Measurements from ENCODE around the gene PSD. TPM values are rescaled to one million over a fixed set of nuclear protein-coding genes. Genes with fewer than 3 reads are reported as not detected.

The PSD gene
- total and polyA plus RNA-seq, 2 donors (not counting 3 experiments of a cell fraction or from before 2014, with no cell fraction given), result 0.10 to 0.40 TPM

- H3K9me3 ChIP-seq (replicated peaks; ENCODE audit: control insufficient read depth, insufficient read depth, low read length), result no peaks in the 10 kb centered on the region
- TF ChIP-seq POLR2AphosphoS5 (IDR thresholded peaks at IDR 0.05; ENCODE audit: insufficient read depth, low read depth, low read length) (no peak), FOS (IDR thresholded peaks at IDR 0.05; ENCODE audit: borderline replicate concordance, insufficient read depth, low read length) (no peak), EZH2 (IDR thresholded peaks at IDR 0.05; ENCODE audit: borderline replicate concordance, low read depth, low read length, severe bottlenecking) (no peak), CTCF (IDR thresholded peaks at IDR 0.05; ENCODE audit: extremely low read depth in 1 of 2, insufficient read depth in 1 of 2, low read depth in 1 of 2, low read length in 2 of 2) (no peak), GATA2 (IDR thresholded peaks at IDR 0.05; ENCODE audit: insufficient read depth, insufficient read length, low read depth, low read length) (no peak)
- TF ChIP-seq, protein P1, sequence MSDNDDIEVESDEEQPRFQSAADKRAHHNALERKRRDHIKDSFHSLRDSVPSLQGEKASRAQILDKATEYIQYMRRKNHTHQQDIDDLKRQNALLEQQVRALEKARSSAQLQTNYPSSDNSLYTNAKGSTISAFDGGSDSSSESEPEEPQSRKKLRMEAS (IDR thresholded peaks at IDR 0.05; ENCODE audit: insufficient read depth, insufficient read length), result no peak
- H3K4me1 ChIP-seq (ENCODE audit: control insufficient read depth, extremely low read depth, insufficient read depth, low read length), result peaks cover 17% of the 10 kb centered on the region
- no peak overlapping the region for H3K4me2 ChIP-seq (ENCODE audit: insufficient read depth, low read length)
- dilution Hi-C loops (cut with MboI; ENCODE audit: extremely low pct_ligation_motif_present, low sequenced_read_pairs) (no loop called here), intact Hi-C loops (cut with micrococcal nuclease) (loop anchor here (1.0 kb wide), 3 partner anchors 24 to 229 kb away; no protein-coding TSS in a partner anchor)
- ChIA-PET POLR2A (no interaction called here), CTCF (interaction anchor here (0.9 to 9.2 kb wide), 17 partner anchors 8 to 246 kb away, joined by 3 to 168 read pairs (median 6); partner anchors contain the start of genes CUEDC2, FBXL15, NOLC1 and PITX3)
- H3K4me3 ChIP-seq (replicated peaks in 1 of 3; ENCODE audit: insufficient read depth in 1 of 3, low read depth in 1 of 3, low read length in 3 of 3), result no peak overlapping the region
- no peaks in the 10 kb centered on the region for H3K79me2 ChIP-seq (ENCODE audit: control insufficient read depth, insufficient read depth, low read length)
- H3K9me1 ChIP-seq (replicated peaks; ENCODE audit: control insufficient read depth, extremely low read depth, insufficient read depth, low read length), result no peaks in the 10 kb centered on the region
- BruUV-seq (replicated peaks), result no TSS peak
- no peaks in the 10 kb centered on the region for H4K20me1 ChIP-seq (replicated peaks; ENCODE audit: control insufficient read depth, extremely low read depth, insufficient read depth, low read length)
- H3K36me3 ChIP-seq (ENCODE audit: control insufficient read depth in 2 of 2, extremely low read depth in 1 of 2, insufficient read depth in 2 of 2, low read length in 2 of 2), result peaks cover 0 to 32% of the 10 kb centered on the region in 2 experiments
- no peak overlapping the region for H2AFZ ChIP-seq (ENCODE audit: low read depth, low read length)
- H3K27ac ChIP-seq (ENCODE audit: insufficient read depth, low read depth, low read length), result no peak overlapping the region
- H3K27me3 ChIP-seq (ENCODE audit: control insufficient read depth in 2 of 2, insufficient read depth in 2 of 2, low read length in 2 of 2), result no peaks in the 10 kb centered on the region
- no peak overlapping the region for H3K9ac ChIP-seq (replicated peaks; ENCODE audit: extremely low read depth, insufficient read depth, low read length)
- FAIRE-seq (no peak), DNase-seq (ENCODE audit: low read depth, low spot score) (no peak)
Measured at GRCh38 chr10:102398172-102399020, 20.2 kb downstream of the PSD start.
